Ammon's horn (tissue), 1 donor: ENCODE data around the gene SEMA3A.

Experiments used
- DNase-seq: peaks from one replicate; pipeline ENCODE4 v3.0.0-alpha.2; 2016; ENCODE audit warnings: low spot score

Gene SEMA3A

DNA sequence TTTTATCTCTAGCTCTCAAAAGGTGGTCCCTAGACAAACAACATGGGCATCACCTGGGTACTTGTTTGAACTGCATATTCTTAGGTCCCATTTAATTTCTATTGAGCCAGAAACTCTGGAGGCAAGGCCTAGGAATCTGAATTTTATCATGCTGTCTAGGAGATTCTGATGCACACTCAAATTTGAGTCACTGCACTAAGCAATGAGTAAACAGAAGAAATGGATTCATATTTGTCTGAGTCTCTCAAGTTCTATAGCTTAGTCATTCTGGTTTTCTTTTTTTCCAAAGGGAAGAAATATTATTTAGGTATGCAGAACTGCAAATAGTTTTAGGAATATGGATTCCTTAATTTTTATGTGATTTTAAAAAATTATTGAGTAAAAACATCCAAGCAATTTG is 185.5 kb downstream of the SEMA3A start:
- no peak for DNase-seq

DNA sequence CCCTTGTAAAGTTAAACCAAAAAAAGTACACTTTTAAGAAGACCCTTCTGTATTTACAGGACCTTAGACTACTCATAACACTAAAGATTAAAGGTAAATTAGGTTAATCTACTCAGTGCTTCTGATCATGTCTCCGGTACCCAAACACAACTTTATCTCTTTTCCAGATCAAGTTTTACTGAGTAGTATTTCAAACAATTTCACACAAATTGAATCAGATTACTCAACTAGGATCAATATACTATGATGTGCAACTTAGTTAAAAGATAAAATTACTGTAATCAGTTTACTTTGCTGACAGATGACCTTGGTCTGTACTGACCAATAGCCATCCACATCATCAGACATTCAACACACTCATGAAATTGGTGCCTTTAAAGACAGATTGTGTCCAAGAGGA is 191.4 kb downstream of the SEMA3A start:
- no peak for DNase-seq

DNA sequence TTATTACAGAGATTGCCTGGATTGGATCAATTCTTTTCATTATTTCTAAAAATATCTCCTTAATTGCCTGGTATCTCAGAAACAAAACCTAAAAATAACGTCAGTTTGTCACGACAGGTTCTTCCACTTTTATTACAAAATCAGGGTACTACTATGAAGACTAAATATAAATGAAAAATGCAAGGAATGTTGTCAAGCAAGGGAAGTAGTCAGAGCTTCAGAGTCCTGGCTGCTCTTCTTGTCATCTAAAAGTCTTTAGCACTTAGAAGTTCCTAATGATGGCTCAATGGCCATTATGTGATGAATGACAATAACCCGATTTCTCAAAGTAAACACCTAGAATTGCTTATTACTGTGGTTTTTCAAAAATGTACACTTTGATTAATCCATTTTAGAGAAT is 192.2 kb downstream of the SEMA3A start:
- DNase-seq: no peak

DNA sequence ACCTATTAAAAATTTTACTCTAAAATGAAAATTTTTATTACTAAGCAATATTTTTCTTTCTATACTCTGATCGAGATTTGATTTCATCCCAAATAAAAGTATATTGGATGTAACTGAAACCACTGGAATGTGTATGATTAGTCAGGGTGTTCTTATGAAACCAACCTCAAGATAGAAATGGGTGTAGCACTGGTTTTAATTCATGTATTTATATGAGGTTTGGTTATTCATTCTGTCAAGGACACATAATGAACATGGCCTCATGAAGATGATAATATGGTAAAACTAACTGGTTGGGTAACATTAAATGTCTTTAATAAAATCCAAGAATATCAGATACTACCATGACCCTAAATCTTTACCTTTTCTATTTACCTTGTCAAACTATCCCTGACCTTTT is 197.7 kb downstream of the SEMA3A start:
- DNase-seq: no peak

DNA sequence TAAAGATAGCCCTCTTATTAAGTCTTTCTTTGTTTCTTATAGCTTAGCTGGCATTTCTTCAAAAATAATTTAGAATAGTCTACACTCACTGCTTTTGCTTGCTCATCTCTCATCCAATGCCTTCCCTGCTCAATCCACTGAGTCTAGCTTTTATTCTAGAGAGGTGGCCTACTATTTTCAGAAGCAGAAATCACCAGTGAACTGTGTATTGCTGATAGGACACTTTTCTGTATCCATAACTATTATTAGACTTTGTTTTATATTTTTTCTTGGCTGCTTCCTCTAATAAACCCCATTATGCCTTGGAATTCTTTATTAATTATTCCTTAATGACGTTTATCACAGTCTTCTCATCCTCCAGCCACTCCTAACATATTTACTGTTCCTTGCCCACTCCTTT is 206.8 kb downstream of the SEMA3A start:
- no peak for DNase-seq

DNA sequence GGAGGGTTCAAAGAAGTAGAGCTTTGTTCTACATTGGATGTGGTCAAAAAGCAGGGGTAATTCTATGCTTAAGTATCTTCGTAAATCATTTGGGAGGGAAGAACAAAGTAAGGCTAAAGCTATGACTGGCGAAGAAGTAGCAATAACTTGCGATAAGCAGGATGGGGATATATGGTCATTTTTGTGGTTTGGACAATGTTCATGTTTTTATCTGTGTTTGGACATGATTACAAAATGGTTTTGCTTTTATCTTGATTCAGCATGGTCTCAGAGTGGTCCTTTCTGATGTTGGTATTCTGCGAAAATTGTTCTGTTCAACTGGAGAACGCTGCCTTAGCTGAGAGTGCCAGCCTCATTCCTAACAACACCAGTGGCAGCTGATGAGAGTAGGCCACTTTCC is 208.8 kb downstream of the SEMA3A start:
- no peak for DNase-seq

DNA sequence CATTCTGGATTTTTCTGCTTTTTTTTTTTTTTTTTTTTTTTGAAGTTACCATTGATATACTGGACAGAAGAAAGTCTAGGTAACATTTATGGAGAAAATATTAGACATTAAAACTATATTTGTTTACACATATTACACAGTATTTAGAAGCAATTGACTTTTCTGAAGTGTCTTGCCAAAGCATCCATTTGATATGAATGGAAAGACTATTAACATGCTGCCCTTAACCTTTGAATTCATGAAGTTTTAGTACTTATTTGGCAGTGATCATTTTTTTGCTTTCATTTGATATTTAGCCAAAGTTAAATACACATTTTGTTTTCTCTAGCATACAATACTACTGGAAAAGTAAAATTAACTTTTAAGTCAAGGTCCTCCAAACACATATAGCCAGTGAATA is 210.0 kb downstream of the SEMA3A start:
- no peak for DNase-seq

DNA sequence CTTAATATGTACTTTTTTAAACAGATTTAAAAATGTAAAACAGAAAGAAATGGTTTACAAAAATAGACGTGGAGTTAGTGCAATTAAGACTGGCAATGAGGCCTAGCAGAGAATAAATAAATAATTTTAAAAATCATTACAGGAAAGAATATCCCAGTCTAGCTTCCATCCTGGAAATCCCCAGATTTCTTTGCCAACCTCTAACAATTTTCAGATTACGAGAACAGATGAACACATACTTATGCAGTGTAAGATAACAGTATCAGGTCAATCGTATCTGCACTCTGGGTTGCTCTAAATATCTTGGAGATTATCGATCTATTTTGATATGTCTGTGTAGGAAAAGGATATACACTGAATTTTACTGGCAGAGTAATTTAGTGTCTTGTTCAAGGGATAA is 210.5 kb downstream of the SEMA3A start:
- DNase-seq: no peak

DNA sequence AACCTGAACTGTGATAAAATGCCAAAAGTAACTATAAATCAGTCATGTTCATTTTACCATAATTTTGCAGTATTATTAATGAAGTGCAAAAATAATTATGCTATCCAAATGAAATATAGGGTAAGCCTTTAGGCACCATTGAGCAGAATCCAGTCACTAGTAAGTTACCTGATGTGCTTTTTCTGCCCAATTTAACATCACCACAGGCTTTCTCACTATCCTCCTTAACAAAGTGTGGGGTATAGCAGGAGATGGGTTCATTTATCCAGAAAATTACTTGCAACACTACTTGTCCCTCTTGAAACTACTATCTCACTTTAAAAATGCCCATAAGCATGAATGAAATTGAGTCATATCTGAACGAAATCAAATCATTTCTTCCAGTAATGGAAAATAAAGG is 211.0 kb downstream of the SEMA3A start:
- DNase-seq: no peak

DNA sequence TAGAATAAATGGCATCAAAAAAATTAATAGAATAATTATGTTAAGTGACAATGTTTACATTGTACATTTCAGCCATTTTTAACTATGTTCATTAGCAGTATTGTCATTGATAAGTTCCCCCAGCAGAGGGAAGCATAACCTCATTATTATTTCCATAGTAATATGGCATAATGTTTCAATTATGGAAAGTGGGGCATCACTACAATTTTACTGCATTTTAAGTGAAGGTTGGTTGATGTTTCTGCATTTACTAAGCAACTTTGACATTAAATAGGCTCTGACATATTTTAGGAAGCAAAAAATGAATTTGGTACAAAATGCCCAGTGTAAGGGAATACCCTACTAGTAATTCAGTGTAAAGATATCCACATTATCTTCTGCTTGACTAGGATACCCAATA is 218.3 kb downstream of the SEMA3A start:
- peak; percentile 37 for DNase-seq

DNA sequence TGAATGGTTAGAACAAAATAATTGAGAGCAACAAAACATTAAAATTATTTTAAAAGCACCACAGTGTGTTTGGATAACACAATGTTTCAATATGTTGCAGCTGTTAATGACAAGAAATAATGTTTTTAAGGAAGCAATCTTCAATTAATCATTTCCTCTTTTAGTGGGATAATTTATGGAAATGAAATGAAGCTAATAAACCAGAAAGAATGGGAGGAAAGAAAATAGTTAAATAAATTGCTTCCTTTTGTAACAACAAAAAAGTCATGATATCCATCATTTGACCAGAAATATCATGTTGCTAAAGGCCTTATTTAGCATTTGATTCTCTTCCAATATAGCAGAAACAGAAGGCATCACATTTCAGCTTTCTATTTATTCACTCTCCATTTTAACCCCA is 224.5 kb downstream of the SEMA3A start:
- DNase-seq: no peak

DNA sequence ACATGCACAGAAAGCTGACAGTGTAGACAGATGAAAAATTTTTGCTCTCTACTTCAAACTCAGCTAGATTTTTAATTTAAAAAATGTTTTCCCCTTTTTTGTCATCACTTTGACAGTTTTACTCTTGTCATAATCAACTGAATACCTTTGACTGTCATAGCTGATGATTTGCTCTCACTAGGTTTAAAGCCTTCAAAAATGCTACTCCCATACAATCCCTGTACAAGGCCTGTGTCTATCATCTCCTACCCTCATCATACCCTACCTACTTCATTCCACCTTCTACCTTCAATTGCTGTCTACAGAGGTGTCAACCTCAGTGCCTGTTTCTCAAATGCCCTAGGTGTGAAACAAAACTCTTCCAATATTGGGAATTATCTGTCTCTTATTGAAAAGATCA is 230.3 kb downstream of the SEMA3A start:
- no peak for DNase-seq

DNA sequence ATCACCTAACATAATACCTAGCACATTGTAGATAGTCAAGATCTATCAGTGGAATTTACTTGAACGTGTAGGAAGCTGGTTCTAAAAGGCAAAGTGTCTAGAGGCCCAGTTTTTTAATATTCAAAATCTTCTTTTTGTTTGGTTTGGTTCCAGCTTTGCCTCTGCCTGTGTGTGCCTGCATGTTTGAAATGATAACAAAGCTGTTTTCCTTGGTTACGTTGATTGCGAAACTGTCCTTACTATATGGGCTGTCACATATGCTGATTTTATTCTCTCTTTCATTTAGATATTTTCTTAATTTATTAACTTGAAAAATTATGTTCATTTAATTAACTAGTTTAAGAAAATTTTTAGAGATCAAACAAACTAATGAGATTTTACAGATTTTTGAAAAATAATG is 237.3 kb downstream of the SEMA3A start:
- DNase-seq: no peak

DNA sequence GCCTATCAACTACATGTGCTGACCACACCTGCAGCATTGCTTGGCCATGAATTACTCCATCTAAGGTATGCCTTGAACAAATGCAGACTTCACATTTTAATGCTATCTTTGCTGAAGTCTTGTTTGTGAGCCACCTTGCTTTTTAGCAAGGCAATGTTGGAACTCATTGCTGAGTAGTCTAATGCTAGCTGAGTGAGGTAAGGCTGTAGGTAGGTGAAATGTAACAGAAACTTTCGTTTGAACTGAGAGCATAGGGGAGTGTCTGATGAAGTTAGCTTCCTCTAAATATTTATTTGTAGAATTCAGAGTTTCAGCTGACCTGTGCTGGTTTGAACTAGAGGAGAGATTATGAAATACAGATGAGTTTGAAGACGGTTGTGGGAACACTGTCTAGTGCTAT is 238.5 kb downstream of the SEMA3A start:
- DNase-seq: no peak

DNA sequence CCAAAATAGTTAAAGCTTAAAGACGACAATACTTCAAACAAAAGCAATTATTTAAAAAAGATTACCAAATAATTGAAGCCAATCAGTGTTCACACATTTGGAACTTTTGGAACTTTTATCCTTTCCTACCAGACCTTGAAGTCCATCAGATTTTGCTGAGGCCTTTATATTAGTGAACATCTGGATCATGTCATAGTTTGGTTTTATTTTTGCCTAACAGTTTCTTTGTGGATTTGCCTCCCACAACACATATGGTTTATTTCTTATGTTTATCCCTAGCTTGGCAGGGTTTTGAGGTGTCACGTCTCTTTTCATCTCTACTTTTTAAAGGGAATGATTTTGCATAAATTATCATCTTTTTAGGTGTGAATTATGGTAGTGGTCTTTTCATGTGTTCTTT is 242.4 kb downstream of the SEMA3A start:
- no peak for DNase-seq

DNA sequence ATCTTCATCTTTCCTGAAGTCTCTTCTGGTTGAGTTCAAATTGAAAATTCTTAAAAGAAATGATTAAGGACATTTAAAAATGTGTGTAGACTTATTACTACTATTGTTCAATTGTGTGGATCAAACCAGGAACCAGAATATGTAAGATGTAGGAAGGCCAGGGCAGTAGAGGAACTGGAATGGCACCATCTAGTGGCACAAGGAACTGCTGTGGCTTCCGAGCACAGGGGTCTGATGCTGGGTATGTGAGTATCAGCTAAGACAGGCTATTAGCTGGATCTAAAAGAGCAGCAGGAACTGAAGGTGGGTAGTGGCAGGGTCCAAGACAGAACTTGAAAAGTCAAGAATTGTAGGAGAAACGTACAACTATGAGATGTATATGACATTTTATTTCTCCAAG is 247.3 kb downstream of the SEMA3A start:
- DNase-seq: peak; percentile 65

DNA sequence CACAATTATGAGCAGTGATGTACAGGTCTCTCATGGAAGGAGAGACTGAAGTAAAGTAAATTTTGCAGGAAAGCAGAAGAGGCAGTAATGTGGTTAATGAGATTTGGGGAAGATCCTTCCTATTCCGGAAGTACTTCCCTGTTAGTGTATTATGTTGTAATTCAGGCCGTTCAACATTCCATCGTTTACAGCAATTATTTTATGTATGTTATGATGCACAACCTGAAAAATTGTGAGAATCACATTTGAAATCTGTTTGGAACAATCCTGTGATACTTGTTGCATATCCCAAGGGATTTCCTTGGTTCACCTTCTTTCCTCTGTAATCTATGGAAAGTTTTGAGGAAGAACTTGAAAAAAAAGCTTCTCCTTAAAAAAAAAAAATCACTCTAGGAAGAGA is 247.8 kb downstream of the SEMA3A start:
- DNase-seq: no peak

DNA sequence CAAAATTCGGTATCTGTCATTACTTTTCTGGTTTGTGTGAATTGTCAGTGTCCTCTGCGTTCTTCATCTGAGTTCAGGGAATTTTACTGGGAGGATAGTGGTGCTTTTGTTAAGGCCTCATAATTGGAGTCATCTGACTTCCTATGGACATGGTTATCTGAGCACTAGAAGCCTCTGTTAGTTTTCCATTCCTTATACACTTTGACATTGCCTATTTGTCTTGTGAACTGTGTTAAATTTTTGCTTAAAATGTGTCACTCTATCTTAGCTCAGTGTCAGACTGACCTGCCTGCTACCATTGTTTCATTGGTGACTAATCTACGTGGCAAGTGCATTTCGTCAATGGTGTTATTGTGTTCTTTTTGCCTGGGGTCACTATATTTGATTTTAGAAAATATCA is 253.3 kb downstream of the SEMA3A start:
- peak; percentile 38 for DNase-seq

DNA sequence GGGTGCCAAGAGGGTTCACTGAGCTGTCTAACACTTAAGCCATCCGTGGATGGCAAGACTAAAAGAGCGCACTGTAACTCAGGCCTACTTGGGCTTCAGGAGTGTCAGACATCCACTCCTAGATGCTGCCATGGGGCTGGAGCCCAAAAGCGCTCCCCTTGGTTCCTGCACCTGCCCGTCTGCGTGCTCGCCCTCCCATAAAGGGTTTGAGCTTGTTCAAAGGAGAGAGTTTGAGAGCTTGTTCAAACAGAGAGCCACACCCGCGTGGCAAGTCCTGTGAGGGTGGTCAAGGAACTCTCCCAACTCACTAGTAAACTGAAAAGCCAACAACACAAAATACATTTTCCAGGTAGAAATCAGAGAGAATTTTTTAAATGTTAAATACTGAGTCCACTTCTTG is 256.7 kb downstream of the SEMA3A start:
- DNase-seq: no peak

DNA sequence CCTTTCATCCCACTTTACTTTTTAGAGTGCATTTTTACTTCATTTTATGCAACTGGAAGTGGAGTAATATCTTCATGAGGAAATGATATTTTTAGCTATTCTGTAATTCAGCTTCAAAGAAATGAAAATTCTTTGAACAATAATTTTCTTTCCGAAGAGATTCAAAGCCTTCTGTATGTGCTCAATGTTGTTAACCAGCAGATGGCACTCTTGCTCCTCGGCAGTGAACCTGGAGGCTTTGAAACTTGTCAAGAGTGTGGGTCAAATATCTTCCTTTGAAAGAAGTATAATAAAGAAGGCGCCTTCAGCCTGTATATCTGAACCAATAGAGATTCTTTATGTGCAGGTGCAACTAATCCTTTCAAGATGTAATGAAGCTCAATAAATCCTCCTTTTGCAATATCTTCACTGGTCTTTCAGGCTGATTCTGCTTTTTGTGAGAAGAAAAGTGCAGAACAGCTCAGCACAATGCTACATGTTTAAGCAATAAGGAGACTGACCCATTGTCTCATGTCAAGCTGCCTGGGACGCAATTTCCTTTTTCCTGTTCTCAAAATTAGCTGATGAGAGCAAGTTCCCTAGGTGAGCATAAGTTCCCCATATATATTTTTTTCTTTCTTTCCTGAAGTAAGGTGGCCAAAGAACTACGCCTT is 258.4 kb downstream of the SEMA3A start:
- peak; percentile 88 for DNase-seq

DNA sequence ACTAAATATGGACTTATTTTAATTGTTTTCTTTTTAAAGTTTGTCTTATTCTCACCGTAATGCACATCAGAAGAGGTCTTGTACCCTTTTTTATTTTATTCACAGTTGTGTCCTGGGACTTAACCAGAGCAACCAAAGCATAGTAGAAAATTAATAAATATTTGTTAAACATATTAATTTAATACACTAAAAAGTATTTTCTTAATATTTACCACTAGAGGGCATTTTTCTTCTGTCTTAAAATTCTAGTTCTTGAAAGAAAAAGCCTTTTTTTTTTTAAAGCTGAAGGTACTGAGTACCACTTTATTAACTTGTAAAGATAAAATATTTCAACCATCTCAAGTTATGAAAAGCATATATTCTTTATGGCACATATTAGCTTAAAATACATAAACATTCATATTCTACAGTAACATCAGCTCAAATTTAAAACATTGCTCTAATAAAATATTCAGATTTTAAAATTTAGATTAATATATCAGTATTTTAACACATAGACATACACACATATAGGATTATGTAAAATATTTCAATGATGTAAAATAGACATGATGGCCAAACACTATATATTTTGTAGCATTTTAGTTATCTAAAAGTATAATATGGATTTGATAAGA is 260.4 kb downstream of the SEMA3A start:
- DNase-seq: no peak

DNA sequence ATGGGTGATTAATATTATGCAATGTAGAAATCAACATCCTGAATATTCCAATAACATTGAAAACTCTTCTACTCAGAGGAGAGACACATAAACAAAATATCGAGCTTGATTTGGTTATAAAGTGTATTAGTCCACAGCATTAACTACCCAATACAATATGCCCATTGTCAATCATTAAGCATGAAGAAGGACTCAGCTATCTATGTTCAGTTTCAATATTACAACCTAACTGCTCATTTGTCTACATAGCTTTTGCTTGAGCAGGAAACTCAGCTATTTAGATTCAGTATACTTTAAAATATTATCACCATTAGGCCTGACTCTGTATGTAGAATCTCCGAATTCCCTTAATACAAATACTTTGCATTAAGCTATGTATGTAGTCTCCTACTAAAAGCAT is 262.6 kb downstream of the SEMA3A start:
- no peak for DNase-seq

DNA sequence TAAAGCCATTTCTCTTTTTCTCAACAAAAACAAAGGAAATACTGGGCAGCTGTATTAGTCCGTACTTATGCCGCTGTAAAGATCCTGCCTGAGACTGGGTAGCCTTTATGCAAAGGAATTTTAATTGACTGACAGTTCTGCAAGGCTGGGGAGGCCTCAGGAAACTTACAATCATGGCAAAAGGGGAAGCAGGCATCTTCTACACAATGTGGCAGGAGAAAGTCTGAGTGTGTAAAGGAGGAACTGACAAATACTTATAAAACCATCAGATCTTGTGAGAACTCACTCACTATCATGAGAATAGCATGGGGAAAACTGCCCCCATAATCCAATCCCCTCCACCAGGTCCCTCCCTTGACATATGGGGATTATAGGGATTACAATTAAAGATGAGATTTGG is 264.3 kb downstream of the SEMA3A start:
- DNase-seq: no peak

DNA sequence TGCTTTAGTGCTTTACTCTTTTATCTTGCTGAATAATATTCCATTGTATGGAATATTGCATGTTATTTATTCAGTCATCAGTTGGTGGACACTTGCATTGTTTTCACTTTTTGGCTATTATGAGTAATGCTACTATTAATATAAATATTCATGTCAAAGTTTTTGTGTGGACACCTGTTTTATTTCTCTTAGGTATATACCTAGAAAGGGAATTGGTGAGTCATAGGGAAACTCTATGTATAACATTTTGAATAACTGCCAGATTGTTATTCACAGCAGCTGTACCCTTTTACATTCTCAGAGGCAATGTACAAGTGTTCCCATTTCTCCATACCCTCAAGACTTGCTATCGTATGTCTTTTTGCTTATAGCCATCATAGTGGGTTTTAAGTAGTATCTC is 268.7 kb downstream of the SEMA3A start:
- DNase-seq: no peak
